GM18909 (cell line): Measurements from ENCODE around the gene CYP4B1.
"Not testable (repeated sequence)": the region's sequence is repeated elsewhere in the genome, so short reads cannot be mapped to it uniquely, and the experiment has no call there.

Source experiments
- ATAC-seq: cut with Tn5 transposase; IDR thresholded peaks from one replicate; pipeline ENCODE4 v1.9.1; 2021; ENCODE audit warnings: mild to moderate bottlenecking; ENCODE audit not compliant: unreplicated experiment, poor library complexity

CYP4B1 gene

DNA sequence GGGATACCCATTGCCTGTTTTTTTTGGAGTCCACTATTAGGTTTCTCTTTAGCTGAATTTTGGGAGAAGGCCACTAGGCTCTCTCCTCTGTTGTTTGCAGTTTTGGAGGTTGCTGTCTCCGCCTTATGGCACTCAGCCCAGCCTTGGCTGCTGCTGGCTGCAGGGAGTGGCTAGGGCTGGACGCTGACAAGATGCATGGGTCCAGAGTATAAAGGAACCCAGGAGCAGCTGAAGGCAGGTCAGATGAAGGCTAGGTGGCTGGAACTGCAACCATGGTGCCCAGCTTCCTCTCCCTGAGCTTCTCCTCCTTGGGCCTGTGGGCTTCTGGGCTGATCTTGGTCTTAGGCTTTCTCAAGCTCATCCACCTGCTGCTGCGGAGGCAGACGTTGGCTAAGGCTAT, at the start of gene CYP4B1:
Gene CYP4B1, plus strand, starts transcription at position 237 of the 400 bp plus-strand sequence. Its CDS starts 36 bp downstream, at position 273.
- ATAC-seq, result no peak

DNA sequence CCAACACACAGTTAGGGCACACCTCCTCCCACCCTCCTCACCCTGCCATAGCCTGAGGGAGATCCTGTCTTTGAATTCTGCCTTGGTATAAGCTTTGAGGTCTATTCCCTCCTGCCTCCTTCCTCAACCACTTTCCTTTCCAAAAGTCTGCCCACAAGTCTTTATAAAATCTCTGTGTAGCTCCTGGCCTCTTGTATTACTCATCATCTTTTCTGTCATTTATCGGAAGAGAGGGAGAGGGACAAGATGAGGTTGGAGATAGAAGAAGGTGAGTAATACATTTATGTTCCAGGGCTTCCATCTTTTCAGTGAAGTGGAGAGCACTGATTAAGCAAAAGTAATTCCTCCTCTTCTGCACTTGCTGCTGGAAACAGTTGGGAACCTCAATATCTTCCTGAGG, 49.4 kb upstream of the CYP4B1 start:
- no peak for ATAC-seq

DNA sequence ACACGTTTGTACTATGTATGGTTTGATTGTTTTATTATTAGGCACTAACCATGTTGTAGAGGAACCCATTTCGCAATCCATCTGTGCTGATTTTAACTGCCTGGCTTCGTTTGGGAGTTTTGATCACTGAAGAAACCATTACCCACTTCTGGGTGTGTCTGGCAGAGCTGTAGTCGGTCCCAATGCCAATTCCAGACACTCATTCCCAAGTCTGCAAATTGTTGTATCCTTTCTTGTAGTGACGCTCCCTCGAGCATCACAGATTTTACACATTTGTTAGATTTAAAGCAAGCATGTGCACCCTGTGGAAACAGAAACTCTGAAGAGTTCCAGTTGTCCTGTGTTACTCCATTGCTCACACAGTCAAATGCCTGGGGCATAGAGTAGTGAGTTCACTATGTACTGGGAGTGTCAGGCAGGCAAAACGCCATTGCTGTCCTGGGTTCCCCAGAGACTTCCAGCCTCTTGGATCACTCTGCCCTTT, 48.9 kb upstream of the CYP4B1 start:
- ATAC-seq, result no peak

DNA sequence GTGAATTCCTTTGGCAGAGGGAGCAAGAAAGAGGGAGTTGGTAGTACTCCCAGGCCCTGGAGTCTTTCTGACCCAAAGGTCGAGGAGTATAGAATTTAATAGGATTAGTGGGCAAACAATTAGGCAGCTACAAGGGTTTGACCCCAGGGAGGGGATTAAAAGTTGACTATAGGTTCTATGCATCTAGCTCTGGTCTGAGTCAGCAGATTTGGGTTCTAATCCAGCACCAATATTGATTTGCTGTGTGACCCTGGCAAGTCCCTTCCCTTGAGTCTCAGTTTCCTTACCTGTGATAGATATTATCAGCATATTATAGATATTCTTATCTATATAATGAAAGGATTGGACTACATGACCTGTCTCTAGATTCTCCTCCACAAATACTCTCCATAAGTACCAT, 44.9 kb upstream of the CYP4B1 start:
- no peak for ATAC-seq

DNA sequence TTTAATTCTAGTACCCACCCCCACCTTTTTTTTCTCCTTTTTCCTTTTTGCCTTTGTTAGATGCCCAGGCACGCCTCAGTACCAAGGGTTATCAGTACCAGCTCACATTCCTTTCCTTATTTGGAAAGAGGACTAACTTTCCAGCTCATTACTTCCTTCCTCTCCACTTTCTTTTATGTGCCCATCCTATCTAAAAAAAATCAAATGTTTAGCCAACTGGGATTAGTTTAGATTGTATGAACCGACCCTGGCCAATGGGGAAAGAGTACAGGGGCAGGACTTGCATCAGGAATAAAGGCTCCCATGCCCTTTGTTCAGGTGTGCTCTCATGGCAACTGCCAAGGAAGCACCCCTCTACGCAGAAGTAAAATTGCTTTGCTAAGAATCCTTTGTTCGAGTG, 44.1 kb upstream of the CYP4B1 start:
- not testable (repeated sequence) for ATAC-seq

DNA sequence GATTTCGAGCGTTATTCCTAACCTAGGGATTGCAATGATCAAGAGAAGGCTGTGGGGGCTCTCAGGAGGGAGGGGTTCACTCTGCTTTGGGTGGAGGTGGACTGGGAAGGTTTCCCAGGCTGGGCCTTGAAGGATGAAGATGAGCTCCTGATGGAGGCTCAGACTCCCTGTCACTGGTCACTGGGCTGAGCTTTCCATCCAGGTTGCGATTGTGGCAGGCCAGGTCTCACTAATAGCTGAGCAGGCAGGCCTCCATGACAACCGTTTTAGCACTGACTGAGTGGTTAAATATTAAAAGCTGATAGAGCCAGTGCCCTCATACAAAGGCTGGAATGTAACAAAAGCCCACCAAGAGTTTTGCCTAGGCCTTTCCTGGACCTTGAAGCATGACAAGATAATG, 43.7 kb upstream of the CYP4B1 start:
- no peak for ATAC-seq

DNA sequence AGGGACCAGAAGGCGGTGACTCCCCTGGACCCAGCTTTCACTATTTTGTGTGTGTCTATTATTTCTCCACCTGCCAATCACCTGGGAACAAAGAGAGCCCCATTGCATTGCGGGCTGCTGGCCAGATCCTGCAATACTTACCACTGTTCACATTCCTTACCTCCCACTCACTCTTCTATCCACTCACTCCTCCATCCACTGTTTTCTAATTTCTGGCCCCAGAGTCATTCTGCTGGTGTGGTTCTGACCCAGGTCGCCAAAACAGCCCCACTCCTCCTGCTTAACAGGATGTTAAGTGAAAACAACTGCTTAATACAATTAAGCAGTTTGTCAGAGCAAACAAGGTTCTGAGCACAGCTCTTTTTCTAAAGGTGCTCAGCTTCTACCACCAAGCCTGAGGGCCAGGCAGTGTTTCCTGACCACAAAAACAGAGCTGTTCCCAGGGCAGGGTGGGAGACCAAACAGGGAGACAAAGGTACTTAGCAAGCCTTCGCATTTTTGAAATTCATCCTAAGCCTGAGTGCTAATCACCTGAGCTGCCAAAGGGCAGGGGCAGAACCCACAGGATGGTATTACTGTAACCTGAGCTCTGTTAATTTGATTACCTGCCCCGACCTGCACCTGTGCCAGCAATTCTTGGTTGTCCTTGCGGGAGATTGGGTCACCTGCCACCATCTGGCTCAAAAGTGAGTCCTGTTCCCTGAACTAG, 41.4 kb upstream of the CYP4B1 start:
- ATAC-seq, result no peak

DNA sequence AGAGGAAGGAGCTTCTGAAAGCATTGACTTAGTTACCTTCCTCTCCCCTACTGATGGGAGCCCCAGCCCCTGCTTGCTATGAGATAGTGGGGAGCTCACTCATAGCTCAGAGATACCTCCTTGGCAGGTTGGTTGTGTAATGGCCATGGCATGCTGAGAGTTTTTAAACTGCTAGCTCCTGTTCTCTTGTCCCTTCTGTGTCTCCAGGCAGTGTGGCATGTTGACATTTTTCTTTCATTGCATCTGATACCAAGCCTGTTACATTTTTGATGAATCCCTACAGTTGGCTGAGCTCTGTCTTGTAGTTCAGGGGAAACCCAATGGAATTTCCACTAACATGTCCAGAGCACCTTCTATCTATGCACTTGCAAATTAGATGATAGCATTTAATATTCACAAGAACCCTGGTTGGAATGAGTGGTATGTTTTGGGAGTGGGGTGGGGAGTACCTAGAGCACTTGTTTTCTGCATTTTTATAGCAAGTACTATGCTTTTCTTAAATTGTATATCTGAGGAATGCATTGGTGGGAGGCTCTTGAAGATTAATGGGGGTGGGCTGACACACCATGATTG, 40.8 kb upstream of the CYP4B1 start:
- ATAC-seq, result no peak

DNA sequence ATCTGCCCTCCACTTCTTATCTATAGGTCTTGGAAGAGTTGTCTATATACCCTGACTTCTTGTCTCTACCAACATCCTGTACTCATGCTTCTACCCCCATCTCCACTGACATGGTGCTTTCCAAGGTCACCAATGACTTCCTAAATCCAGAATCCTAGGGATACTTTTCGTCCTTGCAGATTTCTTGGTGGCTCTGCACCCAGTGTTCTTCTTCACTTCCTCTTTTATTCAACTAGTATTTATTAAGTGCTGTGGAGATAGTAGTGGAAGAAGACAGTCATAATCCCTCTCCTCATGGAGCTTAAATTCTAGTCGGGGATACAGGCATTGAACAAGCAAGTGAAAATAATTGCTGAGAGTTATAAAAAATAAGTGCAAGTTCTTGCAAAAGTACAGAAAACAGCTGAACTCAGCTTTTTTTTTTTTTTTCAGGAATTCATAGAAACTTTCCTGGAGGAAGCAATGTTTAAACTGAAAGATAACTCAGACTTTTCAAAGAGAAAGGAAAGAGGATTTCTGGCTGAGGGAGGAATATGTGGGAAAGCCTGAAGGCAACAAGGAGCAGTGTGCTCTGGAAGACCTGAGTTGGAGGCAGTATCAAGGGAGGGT, 38.2 kb upstream of the CYP4B1 start:
- ATAC-seq, result no peak

DNA sequence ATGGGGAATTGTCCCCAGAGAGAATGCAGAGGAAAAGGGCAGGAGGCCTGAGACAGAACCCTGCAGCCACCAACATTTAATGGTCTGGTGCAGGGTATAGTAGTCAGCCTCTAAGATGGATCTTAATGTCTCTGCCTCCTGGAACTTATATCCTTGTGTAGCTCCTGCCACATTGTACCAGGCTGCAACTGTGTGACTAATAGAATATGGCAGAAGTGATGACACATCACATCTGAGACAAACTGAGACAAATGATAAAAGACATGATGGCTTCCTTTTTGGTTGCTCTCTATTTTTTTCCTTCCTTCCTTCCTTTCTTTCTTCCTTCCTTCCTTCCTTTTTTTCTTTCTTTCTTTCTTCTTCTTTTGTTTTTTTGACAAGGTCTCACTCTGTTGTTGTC, 37.1 kb upstream of the CYP4B1 start:
- ATAC-seq, result no peak

DNA sequence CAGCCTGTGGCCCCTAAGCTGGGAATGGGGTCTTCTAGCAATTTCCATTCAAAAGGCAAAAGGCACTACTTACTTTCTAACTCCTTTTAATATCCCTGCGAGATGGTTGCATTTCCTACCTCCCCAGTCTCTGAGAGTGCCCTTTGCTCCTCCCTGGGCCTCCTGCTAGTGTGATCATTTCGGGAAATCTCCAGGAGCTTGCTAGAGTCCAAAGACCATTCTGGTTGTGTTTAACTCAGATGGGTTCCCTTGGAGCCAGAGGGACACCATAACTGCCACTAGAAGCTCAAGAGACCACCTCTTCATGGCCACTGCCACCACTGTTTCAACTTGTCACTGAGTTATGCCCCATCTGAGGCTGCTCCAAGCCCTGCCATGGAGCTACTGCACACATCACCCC, 34.4 kb upstream of the CYP4B1 start:
- ATAC-seq, result no peak

DNA sequence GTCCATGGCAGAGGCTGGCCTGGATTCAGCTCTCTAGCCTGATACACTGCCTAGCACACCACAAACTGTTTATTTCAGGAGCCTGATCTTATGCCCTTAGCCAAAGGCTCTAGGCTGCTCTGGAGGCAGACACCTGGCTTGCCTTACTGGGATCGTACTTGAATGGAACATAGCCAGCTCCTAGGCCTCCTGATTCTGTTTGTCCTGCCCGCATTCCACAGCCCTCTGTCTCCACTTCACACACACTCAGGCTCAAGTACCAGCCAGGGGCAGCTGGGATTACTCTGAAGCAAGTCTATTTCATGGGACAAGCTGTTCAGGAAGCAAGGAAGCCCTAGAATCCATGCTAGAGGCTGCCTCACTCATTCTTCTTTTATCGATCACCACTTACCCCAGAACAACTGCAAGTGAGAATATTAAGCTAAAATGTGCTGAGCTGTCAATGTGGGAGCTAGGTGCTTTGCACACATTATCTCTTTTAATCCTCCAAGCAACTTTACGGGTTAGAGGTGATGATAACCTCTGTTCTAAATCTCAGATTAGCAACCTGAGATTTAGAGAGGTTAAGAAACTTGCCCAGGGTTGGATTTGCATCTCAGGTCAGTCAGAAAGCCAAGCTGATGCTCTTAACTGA, 31.1 kb upstream of the CYP4B1 start:
- no peak for ATAC-seq

DNA sequence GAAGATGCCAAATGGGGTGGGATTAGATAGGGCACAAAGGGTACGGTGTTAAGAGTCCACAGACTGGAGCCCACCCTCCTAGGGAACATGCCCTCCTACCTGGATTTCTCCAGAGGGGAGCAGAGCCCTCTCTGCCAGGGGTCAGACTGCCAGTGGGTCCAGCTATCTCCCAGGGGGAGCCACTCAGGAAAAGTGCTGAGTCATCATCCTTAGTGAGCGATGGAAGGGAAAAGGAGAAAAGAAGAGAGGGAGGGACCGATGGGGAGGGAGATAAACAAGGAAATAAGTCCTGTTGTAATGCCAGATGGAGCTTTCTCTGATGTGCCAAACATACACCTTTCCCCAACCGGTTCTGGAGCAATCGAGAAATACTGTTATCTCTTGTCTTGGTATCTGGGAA, 30.4 kb upstream of the CYP4B1 start:
- ATAC-seq, result no peak

DNA sequence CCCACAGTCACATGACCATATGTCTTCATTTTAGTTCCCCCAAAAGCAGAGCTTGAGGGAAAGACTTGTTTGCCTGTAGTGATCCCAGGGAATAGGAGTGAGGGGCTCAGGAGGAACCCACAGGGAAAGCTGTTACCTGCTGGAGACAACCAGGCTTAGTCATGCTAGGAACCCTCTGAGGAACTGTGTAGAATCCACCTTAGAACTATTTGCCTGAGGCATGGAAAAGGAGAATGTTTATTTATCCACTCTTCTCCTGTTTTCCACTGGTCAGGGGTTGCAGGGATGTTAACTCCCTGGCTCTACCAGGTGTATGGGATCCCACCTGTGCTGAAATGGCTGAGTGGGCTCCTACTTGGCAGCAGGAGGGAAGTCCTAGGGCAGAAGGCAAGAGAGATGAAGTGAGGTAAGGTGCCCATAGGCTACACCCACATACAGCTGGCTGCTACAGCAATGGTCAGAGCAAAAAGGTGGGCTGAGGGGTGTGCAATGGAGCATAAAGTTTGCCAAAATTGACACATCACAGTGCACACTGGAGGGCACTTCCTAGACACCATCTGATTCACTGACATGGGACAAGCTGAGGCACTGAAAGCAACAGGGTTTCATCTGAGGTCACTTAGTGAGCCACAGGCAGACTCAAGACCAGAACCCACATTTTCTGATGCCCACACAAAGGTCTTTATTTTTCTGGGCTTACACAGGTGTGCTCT, 29.7 kb upstream of the CYP4B1 start:
- no peak for ATAC-seq

DNA sequence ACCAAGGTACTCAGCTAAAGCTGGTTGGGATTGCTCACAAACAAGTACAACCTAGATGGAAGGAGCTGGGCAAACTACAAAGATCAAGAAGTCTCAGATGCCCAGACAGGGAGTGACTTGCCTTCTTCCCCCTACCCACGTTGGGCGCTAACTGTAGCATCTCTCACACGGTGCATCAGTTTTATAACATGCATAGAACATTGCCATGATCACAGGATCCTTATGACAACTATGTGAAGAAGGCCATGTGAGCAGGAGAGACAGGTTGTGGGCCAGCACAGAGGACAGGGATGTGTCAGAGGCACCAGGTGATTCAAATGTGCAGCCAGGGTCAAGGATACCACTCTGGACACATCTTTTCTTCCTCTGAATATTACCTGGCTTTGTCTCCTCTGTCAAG, 28.3 kb upstream of the CYP4B1 start:
- ATAC-seq, result no peak

DNA sequence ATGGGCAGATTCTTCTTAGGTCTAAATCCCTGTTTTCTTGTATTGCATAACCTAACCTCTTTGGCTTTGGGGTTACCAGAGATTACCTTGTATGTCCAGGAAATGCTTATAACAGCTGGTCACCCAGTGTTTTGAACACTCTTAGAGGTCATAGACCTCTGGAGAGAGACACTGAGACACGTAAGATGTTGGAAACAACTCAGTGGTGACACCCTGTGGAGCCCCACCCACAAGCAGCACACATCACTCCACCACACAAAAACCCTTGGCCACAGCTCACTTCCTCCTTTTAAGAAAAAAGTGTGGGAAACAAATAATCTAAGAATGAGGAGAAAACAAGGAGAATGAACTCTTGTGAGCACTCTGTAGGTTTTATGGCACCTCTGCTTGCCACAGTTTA, 26.3 kb upstream of the CYP4B1 start:
- ATAC-seq, result no peak

DNA sequence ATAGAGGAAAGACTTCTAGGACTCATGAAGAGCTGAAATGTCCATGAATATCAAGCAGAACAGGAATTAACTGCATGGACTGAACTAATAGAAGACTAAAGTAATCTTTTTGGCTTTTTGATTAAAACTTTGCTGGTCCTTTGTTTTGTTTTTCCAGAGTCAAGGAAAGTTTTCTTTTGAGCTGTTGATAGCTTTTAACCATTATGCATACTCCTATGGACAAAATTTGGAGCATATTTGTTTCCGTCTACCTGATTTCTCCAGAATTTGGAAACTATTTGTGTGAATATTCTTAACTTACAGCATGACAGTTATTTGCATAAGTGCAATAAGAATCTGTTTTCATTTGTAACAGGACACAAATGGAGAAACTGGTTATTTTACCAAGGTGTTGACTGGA, 24.5 kb upstream of the CYP4B1 start:
- ATAC-seq, result no peak

DNA sequence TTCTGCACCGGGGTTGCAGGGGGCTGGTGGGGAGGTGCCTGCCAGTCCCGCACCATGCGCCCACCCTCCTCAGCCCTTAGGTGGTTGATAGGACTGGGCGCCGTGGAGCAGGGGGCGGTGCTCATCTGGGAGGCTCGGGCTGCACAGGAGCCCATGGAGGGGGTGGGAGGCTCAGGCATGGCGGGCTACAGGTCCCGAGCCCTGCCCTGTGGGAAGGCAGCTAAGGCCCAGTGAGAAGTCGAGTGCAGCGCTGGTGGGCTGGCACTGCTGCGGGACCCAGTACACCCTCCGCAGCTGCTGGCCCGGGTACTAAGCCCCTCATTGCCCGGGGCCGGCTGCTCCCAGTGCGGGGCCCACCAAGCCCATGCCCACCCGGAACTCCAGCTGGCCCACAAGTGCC, 20.4 kb upstream of the CYP4B1 start:
- not testable (repeated sequence) for ATAC-seq

DNA sequence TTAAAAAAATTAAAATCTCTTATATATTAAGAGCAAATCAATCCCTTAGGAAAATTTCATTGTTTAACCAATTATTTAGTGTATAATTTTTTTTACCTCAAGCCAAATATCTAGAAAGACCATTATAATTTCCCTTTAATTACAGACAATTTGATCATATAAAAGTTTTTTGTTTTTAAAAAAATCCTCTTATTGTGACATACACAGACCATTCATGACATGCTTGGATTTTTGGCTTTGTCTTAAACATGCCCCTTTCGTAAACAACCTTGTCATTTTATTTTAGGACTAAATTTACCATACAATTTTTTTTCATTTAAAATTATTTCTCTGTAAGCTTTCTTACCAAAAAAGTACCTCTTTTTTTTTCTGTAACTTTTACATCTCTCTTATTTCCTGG, 14.2 kb upstream of the CYP4B1 start:
- ATAC-seq, result no peak

DNA sequence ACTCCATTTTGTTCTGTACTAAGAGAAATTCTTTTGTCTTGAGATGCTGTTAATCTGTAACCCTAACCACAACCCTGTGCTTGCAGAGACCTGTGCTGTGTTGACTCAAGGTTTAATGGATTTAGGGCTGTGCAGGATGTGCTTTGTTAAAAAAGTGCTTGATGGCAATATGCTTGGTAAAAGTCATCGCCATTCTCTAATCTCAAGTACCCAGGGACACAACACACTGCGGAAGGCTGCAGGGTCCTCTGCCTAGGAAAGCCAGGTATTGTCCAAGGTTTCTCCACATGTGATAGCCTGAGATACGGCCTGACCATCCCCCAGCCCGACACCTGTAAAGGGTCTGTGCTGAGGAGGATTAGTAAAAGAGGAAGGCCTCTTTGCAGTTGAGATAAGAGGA, 10.2 kb upstream of the CYP4B1 start:
- not testable (repeated sequence) for ATAC-seq
